Measurements from ENCODE around the gene ZG16.

ZG16 gene

DNA sequence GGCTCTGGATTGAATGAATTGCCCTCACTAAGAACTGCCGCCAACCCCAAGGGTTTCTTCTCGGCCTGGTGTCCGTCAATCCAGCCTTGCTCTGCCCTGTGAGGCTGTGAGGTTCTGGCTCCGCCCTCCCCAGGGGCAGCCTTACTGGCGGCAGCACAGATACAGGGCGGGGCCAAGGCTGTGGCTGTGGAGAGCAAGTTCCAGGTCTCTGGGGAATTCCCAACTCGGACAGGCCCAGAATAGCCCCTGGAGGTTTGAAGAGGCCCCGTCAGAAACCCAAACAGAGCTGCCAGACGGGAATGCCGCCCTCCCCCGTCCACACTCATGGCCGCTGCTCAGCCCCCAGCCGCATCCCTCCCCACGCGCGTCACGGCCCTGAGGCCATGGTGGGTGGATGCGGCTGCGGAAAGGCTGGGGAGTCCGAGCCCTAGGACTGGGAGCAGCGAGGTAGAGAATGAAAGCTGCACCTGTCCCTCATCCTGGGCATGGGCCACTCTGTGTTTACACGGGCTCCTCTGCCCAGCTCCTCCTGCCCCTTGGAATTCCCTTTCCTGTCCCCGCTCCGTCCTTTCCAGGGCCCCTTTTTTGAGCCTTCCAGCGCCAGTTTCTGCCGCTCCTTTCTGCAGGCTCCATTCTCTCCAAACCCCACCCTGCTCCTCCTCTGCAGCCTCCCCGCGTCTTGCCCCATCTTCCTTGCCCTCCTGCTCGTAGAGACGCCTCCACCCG, 33.3 kb downstream of the ZG16 start:
- DNase-seq: peak; percentile 73 to 77

GRCh38 chr16:29811896-29812665, 34.0 kb downstream of the ZG16 start, which contains the start of gene PRRT2:
Gene PRRT2 (plus strand): TSS chr16:29812193. CDS start chr16:29813055, 862 bp downstream.
- no peak for DNase-seq

DNA sequence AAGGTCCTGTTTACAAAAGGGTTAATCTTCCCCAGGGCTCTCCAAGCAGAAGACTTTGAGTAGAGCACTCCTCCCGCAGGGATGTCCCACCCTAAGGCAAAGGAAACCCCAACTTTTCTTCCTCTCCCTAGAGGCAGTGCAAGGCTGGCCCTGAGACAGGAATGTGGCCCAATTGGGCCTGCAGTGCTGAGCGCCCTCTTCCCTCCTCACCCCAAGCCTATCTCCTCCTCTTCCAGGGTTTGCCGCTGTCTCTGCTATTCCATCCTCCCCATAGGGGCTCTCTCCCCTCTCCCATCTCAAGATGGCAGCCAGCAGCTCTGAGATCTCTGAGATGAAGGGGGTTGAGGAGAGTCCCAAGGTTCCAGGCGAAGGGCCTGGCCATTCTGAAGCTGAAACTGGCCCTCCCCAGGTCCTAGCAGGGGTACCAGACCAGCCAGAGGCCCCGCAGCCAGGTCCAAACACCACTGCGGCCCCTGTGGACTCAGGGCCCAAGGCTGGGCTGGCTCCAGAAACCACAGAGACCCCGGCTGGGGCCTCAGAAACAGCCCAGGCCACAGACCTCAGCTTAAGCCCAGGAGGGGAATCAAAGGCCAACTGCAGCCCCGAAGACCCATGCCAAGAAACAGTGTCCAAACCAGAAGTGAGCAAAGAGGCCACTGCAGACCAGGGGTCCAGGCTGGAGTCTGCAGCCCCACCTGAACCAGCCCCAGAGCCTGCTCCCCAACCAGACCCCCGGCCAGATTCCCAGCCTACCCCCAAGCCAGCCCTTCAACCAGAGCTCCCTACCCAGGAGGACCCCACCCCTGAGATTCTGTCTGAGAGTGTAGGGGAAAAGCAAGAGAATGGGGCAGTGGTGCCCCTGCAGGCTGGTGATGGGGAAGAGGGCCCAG, 34.9 kb downstream of the ZG16 start:
- DNase-seq: no peak

GRCh38 chr16:29813644-29814562, 35.8 kb downstream of the ZG16 start:
- no peak for DNase-seq

- no peak for DNase-seq
These were observed 36.5 kb downstream of the ZG16 start for GRCh38 chr16:29814592-29814991.

DNA sequence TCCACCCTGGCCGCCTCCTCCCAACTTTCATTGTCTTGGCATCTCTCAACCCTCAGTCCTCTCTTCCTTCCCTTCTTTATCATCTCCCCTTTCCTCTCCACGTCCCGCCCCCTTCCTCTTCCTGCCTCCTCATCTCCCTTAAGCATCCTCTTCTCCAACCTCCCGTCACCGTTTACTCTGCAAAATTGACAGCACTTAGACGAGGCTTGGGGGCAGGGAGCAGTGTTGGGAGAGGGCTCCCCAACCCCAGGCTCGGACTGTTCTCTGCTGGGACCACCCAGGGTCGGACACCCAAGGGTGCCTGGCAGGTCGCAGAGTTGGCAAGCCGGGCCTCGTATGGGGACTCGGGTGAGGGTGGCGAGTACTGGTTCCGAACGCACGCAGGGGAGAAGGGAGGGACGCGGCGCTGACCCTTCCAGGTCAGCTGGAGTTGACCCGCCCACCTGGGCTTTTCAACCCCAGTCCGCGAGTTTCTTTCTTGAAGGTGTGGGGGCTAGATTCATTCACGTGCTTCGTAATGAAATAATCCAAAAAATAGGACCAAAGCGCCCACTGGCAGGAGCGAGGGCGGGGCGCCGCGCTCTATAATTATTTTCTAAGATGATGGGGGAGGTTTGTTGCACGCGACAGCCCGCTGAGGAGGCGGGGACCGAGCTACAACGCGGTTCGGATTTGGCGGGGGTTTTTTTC, 37.1 kb downstream of the ZG16 start:
- no peak for DNase-seq

- DNase-seq: peak; percentile 97 to 99
These were observed 38.0 kb downstream of the ZG16 start, which contains the start of gene PAGR1 for GRCh38 chr16:29815793-29816693. Gene PAGR1 (plus strand): TSS chr16:29816152. CDS start chr16:29816526, 374 bp downstream.

- peak; percentile 56 for DNase-seq
These were observed 38.8 kb downstream of the ZG16 start for GRCh38 chr16:29816694-29817441.

DNA sequence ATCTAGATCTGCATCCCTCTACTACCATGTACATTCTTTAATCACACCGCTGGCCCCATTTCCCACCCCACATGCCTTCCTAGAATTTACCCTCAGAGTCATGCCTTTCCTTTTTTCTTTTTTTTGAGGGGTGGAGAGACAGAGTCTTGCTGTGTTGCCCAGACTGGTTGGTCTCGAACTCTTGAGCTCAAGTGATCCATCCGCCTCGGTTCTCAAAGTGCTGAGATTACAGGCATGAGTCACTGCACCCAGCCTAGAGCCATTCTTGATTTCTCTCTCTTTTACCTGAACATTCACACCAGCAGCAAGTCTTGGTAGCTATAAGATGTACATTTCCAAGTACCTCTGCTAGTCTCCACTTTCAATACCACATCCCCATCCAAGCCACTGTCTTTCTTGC, 40.0 kb downstream of the ZG16 start:
- no peak for DNase-seq

DNA sequence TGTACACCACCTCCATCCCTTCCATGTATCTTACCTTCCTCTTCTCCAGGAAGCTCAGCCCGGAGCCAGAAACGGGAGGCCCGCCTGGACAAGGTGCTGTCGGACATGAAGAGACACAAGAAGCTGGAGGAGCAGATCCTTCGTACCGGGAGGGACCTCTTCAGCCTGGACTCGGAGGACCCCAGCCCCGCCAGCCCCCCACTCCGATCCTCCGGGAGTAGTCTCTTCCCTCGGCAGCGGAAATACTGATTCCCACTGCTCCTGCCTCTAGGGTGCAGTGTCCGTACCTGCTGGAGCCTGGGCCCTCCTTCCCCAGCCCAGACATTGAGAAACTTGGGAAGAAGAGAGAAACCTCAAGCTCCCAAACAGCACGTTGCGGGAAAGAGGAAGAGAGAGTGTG, 41.5 kb downstream of the ZG16 start:
- DNase-seq: no peak

DNA sequence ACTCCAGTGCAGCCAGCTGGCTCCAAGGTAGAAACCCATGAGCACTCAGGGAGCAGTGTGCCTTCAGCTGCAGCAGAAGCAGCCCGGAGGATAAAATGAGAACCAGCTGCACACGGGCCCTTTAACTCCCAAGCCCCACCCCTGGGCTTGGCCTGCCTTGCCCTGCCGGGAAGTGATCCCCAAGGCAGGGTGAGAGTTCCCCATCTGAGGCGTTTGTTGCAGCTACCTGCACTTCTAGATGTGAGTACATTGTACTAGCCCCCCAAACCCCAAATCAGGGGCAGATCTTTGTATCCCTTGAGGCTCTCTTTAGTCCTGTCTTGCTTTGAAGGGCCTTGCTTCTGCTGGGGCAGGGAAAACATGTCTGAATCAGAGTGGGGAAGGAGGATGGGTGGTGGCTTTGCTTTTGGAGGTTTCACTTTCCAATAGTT, 42.2 kb downstream of the ZG16 start, which contains the start of gene MVP:
MVP (plus strand) TSS at position 192 of the 431 bp plus-strand sequence. CDS start 10,088 bp downstream, outside the sequence.
- DNase-seq: peak; percentile 64 to 70

DNA sequence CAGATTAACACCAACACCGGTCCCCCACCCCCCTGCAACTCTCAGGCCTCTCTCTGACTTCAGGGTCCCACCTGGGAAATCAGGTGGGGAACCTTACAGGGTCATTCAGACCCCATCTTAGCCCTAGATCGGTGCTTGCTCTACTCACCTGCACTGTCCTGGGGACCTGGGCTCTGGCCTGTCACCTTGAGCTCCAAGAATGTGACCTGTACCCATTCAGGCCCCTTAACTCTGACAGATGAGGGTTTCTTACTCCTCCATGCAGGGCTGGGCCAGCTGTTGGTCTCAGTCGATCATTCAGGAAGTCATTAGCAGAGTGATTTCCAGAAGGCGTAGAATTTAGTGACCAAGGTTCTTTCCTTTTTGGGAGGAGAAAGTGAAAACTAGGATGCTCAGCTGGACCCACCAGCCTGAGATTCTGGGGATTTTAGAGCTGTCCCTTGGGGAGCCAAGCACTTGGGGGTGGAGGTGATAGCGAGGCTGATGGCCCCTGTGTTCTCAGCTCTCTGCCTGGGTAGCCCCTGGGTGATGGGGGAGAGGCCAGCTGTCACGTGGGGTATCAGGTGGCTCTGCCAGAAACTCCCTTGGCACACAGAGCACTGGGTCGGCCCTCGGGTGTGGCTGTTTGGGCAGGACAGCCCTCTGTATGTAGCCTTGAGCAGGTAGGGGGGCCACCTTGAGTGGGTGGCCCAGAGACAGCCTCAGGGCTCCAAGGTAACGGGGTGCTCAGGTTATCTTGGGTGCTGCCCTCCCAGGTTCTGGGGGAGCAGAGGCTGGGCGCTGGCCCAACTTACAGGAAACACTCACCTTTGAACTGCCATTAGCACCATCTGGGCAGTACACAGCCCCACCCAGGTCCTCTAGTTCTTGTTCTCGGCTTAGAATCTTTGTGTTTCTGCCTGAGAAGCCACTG, 42.9 kb downstream of the ZG16 start:
- DNase-seq: no peak

GRCh38 chr16:29821643-29822115, 43.6 kb downstream of the ZG16 start:
- no peak for DNase-seq

GRCh38 chr16:29824589-29825144, 46.6 kb downstream of the ZG16 start:
- no peak for DNase-seq

- no peak for DNase-seq
These were observed 47.3 kb downstream of the ZG16 start for GRCh38 chr16:29825145-29826044.

DNA sequence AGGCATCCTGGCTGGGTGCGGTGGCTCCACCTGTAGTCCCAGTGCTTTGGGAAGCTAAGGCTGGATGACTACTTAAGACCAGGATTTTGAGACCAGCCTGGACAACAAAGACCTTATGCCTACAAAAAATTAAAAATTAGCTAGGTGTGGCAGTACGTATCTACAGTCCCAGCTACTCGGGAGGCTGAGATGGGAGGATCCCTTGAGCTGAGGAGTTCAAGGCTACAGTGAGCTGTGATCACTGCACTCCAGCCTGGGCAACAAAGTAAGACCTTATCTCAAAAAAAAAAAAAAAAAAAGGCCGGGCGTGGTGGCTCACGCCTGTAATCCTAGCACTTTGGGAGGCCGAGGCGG, 48.3 kb downstream of the ZG16 start:
- DNase-seq: no peak

DNA sequence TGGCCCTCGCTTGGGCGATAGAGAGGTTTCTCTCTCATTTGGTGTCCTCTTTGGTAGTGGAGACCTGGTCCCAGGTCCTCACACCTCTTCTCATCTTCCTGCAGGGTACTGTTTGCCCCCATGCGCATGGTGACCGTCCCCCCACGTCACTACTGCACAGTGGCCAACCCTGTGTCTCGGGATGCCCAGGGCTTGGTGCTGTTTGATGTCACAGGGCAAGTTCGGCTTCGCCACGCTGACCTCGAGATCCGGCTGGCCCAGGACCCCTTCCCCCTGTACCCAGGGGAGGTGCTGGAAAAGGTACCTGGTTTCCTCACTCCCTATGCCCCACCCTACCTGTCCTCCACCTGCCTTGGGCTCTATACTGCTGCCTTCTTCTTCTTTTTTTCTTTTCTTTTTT, 52.7 kb downstream of the ZG16 start:
- no peak for DNase-seq
